Endodermal cell (in vitro differentiated cells): ENCODE data around the gene NFATC2. TPM values are rescaled to one million over a fixed set of nuclear protein-coding genes. Genes with fewer than 3 reads are reported as not detected.

Experiments used
- DNase-seq: peaks from one replicate; pipeline ENCODE4 v3.0.0-alpha.2; 2017
- H3K27ac ChIP-seq: 2 replicates; pipeline ENCODE4 v1.5.1; 2013; ENCODE audit warnings: mild to moderate bottlenecking, low read depth, low read length, moderate library complexity
- H3K27me3 ChIP-seq: 2 replicates; pipeline ENCODE4 v1.6.1; 2013; ENCODE audit warnings: mild to moderate bottlenecking, low read length, moderate library complexity; ENCODE audit not compliant: insufficient read depth, control insufficient read depth, poor library complexity, severe bottlenecking
- H3K36me3 ChIP-seq: 2 replicates; pipeline ENCODE4 v1.7.0; 2013; ENCODE audit warnings: mild to moderate bottlenecking, low read length, moderate library complexity; ENCODE audit not compliant: control insufficient read depth, insufficient read depth
- H3K4me1 ChIP-seq: one replicate; pipeline ENCODE4 v1.7.0; 2013; ENCODE audit warnings: low read length; ENCODE audit not compliant: control insufficient read depth, insufficient read depth
- H3K4me3 ChIP-seq: 2 replicates; pipeline ENCODE4 v1.5.1; 2013; ENCODE audit warnings: mild to moderate bottlenecking, low read length, moderate library complexity
- H3K9ac ChIP-seq: 2 replicates; pipeline ENCODE4 v1.6.1; 2013; ENCODE audit warnings: mild to moderate bottlenecking, low read length, moderate library complexity; ENCODE audit not compliant: poor library complexity, severe bottlenecking; ENCODE audit errors: extremely low read depth
- H3K9me3 ChIP-seq: 2 replicates; pipeline ENCODE4 v1.6.1; 2013; ENCODE audit warnings: mild to moderate bottlenecking, low read length, moderate library complexity; ENCODE audit not compliant: control insufficient read depth
- H3K27ac Mint-ChIP-seq: 2 replicates; pipeline ENCODE4 v1.8.0; 2020; ENCODE audit warnings: mixed read lengths
- H3K27me3 Mint-ChIP-seq: 2 replicates; pipeline ENCODE4 v1.8.0; 2021; ENCODE audit warnings: mild to moderate bottlenecking, mixed read lengths; ENCODE audit not compliant: insufficient read depth
- H3K36me3 Mint-ChIP-seq: 2 replicates; pipeline ENCODE4 v1.8.0; 2020; ENCODE audit warnings: low read depth, mixed read lengths
- H3K4me1 Mint-ChIP-seq: 2 replicates; pipeline ENCODE4 v1.8.0; 2020; ENCODE audit warnings: mixed read lengths
- H3K4me3 Mint-ChIP-seq: 2 replicates; pipeline ENCODE4 v1.8.0; 2020; ENCODE audit warnings: mild to moderate bottlenecking, moderate library complexity, mixed read lengths
- H3K9me3 Mint-ChIP-seq: 2 replicates; pipeline ENCODE4 v1.8.0; 2020; ENCODE audit warnings: mild to moderate bottlenecking, mixed read lengths
- WGBS, 2 experiments: methylation state at CpG; one replicate each; pipeline versions ENCODE4 v1.1.5 to v1.1.7; 2013; ENCODE audit warnings: missing lambda C conversion rate in 2 of 2, mixed read lengths in 1 of 2; ENCODE audit not compliant: insufficient coverage in 1 of 2, insufficient read length in 1 of 2; 5-methylcytosine and 5-hydroxymethylcytosine counted together
- total RNA-seq, 2 donors: library from RNA; stranded (reverse); fragmentation: NEBNext Ultra II Directional in 1 of 2; extraction: Animal tissue kit (Norgen Biotek cat#: 25700) in 1 of 2; gene quantifications; 2 replicates in 1 of 2; 3 replicates in 1 of 2; pipeline ENCODE4 v1.2.1, GENCODE V29; 2021
- TF ChIP-seq, protein P1 (sequence below): fragments of 200-600 bp; sonication (generic); conservative IDR thresholded peaks from 2 replicates; pipeline ENCODE4 v1.5.0; 2021; ENCODE audit warnings: antibody characterized with exemption, mild to moderate bottlenecking

The NFATC2 gene
- total RNA-seq, 2 donors from 2014 or later = 1.5 to 2.1 TPM

DNA sequence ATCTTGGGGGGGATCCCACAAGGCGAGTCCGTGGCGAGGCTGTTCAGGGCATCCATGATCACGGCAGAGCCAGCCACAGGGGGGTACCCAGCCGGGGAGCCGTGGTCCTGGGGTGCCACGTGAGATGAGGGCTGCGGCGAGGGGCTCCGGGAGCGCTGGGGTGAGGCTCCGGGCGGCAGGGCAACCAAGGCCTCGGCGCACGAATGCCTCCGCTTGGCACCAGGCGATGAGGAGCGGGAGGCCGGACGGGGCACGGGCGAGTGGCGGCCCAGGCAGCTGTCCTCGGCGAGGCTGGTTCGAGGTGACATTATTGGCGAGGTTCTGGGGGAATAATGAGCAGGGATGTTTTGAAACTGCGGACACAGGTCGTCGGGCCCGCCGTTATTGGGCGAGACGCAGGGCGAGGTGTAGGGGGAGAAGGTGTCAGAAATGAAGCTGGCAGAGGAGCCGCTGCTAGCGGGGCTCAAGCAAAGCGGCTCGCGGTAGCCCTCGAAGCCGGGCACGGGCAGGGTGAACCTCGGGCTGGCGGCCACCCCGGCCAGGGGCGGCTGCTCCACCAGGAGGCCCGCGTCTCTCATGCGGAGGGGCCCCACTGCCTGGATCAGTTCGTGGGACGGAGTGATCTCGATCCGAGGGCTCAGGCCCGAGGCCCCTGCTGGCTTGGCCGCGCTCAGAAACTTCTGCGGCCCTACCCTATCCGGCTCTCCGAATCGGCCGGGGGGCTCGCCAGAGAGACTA is 19.1 kb downstream of the NFATC2 start:
- H3K27ac Mint-ChIP-seq = no peak overlapping the region
- H3K4me1 Mint-ChIP-seq = peaks cover 4% of the 10 kb centered on the region
- no peaks in the 10 kb centered on the region for H3K27me3 ChIP-seq
- WGBS, 2 experiments = 95% methylated on average over 42 to 64 of the region's 64 CpGs
- no peaks in the 10 kb centered on the region for H3K9me3 ChIP-seq
- no peaks in the 10 kb centered on the region for H3K9me3 Mint-ChIP-seq
- H3K9ac ChIP-seq = no peak overlapping the region
- TF ChIP-seq, protein P1, sequence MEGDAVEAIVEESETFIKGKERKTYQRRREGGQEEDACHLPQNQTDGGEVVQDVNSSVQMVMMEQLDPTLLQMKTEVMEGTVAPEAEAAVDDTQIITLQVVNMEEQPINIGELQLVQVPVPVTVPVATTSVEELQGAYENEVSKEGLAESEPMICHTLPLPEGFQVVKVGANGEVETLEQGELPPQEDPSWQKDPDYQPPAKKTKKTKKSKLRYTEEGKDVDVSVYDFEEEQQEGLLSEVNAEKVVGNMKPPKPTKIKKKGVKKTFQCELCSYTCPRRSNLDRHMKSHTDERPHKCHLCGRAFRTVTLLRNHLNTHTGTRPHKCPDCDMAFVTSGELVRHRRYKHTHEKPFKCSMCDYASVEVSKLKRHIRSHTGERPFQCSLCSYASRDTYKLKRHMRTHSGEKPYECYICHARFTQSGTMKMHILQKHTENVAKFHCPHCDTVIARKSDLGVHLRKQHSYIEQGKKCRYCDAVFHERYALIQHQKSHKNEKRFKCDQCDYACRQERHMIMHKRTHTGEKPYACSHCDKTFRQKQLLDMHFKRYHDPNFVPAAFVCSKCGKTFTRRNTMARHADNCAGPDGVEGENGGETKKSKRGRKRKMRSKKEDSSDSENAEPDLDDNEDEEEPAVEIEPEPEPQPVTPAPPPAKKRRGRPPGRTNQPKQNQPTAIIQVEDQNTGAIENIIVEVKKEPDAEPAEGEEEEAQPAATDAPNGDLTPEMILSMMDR = no peak
- no peaks in the 10 kb centered on the region for H3K4me1 ChIP-seq
- H3K4me3 ChIP-seq = no peak overlapping the region
- H3K36me3 Mint-ChIP-seq = no peaks in the 10 kb centered on the region
- DNase-seq = no peak
- H3K4me3 Mint-ChIP-seq = no peak overlapping the region
- no peaks in the 10 kb centered on the region for H3K36me3 ChIP-seq
- H3K27me3 Mint-ChIP-seq = no peaks in the 10 kb centered on the region
- no peak overlapping the region for H3K27ac ChIP-seq

DNA sequence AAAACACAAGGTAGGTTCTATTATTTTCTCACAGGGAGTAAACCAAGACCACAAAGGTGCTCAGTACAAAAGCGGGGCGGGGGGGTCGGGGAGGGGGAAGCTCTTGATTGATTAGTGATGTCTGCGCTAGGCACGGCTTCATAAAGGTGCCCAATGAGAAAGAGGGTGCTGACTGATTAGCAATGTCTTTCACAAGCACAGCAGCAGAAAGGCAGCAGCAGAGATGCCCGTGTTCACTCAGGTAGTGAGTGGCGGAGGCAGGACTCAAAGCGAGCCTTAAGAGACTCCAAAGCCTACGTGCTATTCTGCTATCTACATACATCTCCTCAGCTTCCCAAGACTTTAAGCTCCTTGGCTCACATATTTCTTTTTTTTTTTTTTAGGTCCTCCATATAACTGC is 20.3 kb downstream of the NFATC2 start:
- Histone ChIP-seq H3K36me3 (no peaks in the 10 kb centered on the region), H3K4me3 (no peak overlapping the region), H3K4me1 (no peaks in the 10 kb centered on the region), H3K27me3 (no peaks in the 10 kb centered on the region), H3K27ac (no peak overlapping the region), H3K9ac (no peak overlapping the region), H3K9me3 (no peaks in the 10 kb centered on the region)
- TF ChIP-seq, protein P1 = no peak
- H3K4me3 Mint-ChIP-seq = no peak overlapping the region
- no peak for DNase-seq
- no peak overlapping the region for H3K27ac Mint-ChIP-seq
- H3K9me3 Mint-ChIP-seq = no peaks in the 10 kb centered on the region
- 91 to 97% methylated on average over 4 to 9 of the region's 9 CpGs for WGBS, 2 experiments
- H3K4me1 Mint-ChIP-seq = peaks cover 4% of the 10 kb centered on the region
- no peaks in the 10 kb centered on the region for H3K36me3 Mint-ChIP-seq
- H3K27me3 Mint-ChIP-seq = no peaks in the 10 kb centered on the region

DNA sequence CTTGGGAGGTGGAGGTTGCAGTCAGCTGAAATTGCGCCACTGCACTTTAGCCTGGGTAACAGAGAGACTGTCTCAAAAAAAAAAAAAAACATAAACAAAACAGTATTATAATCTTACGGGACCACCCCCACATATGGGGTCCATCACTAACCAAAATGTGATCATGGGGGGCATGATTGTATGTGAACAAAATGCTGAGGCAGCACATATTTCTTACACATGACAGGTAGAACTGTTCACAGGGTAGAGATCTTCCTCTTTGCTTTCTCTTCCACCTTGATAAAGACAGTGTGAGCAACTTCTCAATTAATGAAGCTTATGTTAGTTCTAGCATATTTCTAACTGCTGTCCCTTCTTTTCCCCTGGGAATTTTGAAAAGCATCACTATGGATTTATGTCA is 24.7 kb downstream of the NFATC2 start:
- Mint-ChIP-seq H3K36me3 (no peaks in the 10 kb centered on the region), H3K9me3 (no peaks in the 10 kb centered on the region), H3K4me1 (no peaks in the 10 kb centered on the region), H3K27ac (no peak overlapping the region), H3K27me3 (no peaks in the 10 kb centered on the region), H3K4me3 (no peak overlapping the region)
- Histone ChIP-seq H3K4me3 (no peak overlapping the region), H3K36me3 (no peaks in the 10 kb centered on the region), H3K9me3 (no peaks in the 10 kb centered on the region), H3K27ac (no peak overlapping the region), H3K9ac (no peak overlapping the region), H3K27me3 (no peaks in the 10 kb centered on the region), H3K4me1 (no peaks in the 10 kb centered on the region)
- TF ChIP-seq, protein P1 = no peak
- no peak for DNase-seq
- 100% methylated on average over 1 of the region's 2 CpGs; no CpG with 5 or more reads in 1 of the 2 experiments for WGBS, 2 experiments
